Breast epithelium (tissue), 4 donors: Measurements from ENCODE around the gene ASNSD1. TPM values are rescaled to one million over a fixed set of nuclear protein-coding genes. Genes with fewer than 3 reads are reported as not detected.

Source experiments
- DNase-seq, 2 donors: peaks; one replicate each; pipeline ENCODE4 v3.0.0-alpha.2; 2019; ENCODE audit warnings: low spot score in 2 of 2
- H3K27ac ChIP-seq, 2 donors: fragments of 200-600 bp; sonication (generic) in 1 of 2; one replicate each; pipeline ENCODE4 v1.5.1; 2016 to 2019; ENCODE audit warnings: mild to moderate bottlenecking in 1 of 2
- H3K27me3 ChIP-seq, 2 donors: fragments of 200-600 bp; sonication (generic) in 1 of 2; one replicate each; pipeline versions ENCODE4 v1.5.1 to v1.6.0; 2017 to 2019; ENCODE audit warnings: control low read depth in 1 of 2, mild to moderate bottlenecking in 1 of 2
- H3K36me3 ChIP-seq: fragments of 200-600 bp; one replicate; pipeline ENCODE4 v1.5.1; 2019
- H3K4me1 ChIP-seq, 2 donors: fragments of 200-600 bp; sonication (generic); one replicate each; pipeline ENCODE4 v1.5.1; 2016 to 2019; ENCODE audit warnings: control low read depth in 1 of 2
- H3K4me3 ChIP-seq, 3 donors: fragments of 200-600 bp; sonication (generic); 1 replicate in 2 of 3; 2 replicates in 1 of 3; pipeline ENCODE4 v1.5.1; 2016 to 2019; ENCODE audit warnings: mild to moderate bottlenecking in 3 of 3, moderate library complexity in 2 of 3
- H3K9me3 ChIP-seq, 2 donors: fragments of 200-600 bp; sonication (generic) in 1 of 2; one replicate each; pipeline ENCODE4 v1.5.1; 2016 to 2019; ENCODE audit warnings: control low read depth in 1 of 2
- CTCF ChIP-seq, 3 donors: fragments of 450-650 bp; IDR thresholded peaks; one replicate each; pipeline ENCODE4 v1.5.1; 2016 to 2017; ENCODE audit warnings: antibody characterized with exemption in 3 of 3, mild to moderate bottlenecking in 3 of 3, moderate library complexity in 3 of 3
- POLR2A ChIP-seq: fragments of 450-650 bp; IDR thresholded peaks from one replicate; pipeline ENCODE4 v1.6.1; 2016; ENCODE audit warnings: antibody characterized with exemption, mild to moderate bottlenecking, moderate library complexity
- POLR2AphosphoS5 ChIP-seq, 3 donors: sonication (generic); formaldehyde crosslinking; IDR thresholded peaks; one replicate each; pipeline ENCODE4 v1.6.1; 2017; ENCODE audit warnings: antibody characterized with exemption in 3 of 3
- intact Hi-C: fragments of 100-400 bp; cut with DNase I; formaldehyde crosslinking; loops from one replicate; pipeline ENCODE4 v1.15.1; 2023; ENCODE audit warnings: low total_unique reads
- total RNA-seq, 3 donors: library from RNA; depleted of rRNA; stranded (reverse); fragments of >200 nt; gene quantifications; one replicate each; pipeline ENCODE4 v1.1.0, GENCODE V29; 2016

ASNSD1 gene
- total RNA-seq, 3 donors from 2014 or later, result 48.0 to 65.6 (median 54.7) TPM

DNA sequence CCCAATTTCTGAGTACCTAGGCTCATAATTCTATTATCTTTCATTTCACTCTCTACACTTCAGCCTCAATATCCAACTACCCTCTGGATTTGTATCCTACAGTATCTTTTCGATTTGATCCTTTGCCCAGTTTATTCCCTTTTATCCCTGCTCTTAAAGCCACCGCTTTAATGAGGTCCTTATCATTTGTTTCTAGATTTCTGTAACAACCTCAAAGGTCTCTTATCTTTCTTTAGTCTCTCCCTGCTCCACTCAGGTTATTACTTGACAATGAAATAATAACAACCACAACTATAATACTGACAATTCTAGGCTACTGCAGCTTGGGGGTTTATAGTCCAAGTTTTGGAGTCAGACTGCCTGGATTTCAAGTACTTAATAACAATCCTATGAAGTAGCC is 25.9 kb upstream of the ASNSD1 start:
- Histone ChIP-seq H3K27ac (no peak overlapping the region), H3K4me1 (no peaks in the 10 kb centered on the region), H3K9me3 (no peaks in the 10 kb centered on the region), H3K4me3 (no peak overlapping the region), H3K36me3 (no peaks in the 10 kb centered on the region), H3K27me3 (no peaks in the 10 kb centered on the region)
- intact Hi-C loops, result no loop called here
- TF ChIP-seq CTCF (IDR thresholded peaks at IDR 0.05), result no peak
- no peak for TF ChIP-seq POLR2A
- TF ChIP-seq POLR2AphosphoS5 (IDR thresholded peaks at IDR 0.05), result no peak
- no peak for DNase-seq

GRCh38 chr2:189638301-189639006 is 22.8 kb upstream of the ASNSD1 start:
- H3K27ac ChIP-seq, result no peak overlapping the region
- intact Hi-C loops, result no loop called here
- no peaks in the 10 kb centered on the region for H3K27me3 ChIP-seq
- no peak for DNase-seq
- TF ChIP-seq POLR2A (no peak), CTCF (IDR thresholded peaks at IDR 0.05) (no peak), POLR2AphosphoS5 (IDR thresholded peaks at IDR 0.05) (no peak)
- H3K4me3 ChIP-seq, result no peak overlapping the region
- H3K9me3 ChIP-seq, result no peaks in the 10 kb centered on the region
- H3K36me3 ChIP-seq, result no peaks in the 10 kb centered on the region
- no peaks in the 10 kb centered on the region for H3K4me1 ChIP-seq

DNA sequence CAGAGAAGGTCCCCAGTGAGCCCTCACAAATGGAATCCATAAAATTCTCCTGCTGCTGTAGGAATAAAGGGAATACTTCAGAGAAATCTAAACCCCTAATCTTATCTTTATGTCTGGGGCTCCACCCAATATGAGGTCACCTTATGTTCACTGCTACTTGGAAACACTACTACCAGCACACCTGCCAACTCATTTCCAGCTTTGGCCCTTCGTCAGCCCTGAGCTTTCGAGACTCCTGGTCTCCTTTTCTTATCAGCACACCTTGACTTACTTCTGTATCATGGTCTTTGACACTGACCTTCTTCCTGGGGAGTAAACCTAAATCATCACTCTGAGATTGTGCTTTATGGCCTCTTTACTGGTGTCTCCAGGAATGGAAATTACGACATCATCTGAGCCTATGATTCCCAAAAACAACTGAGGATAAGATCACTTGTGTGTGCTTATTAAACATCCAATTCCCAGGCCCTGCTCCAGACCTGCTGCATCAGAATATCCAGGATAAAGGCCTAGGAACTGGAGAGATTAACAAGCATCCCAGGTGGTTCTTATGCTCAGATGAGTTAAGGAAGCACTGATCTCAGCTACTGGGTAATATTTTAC is 22.2 kb upstream of the ASNSD1 start:
- Histone ChIP-seq H3K4me3 (no peak overlapping the region), H3K27ac (no peak overlapping the region), H3K9me3 (no peaks in the 10 kb centered on the region), H3K4me1 (no peaks in the 10 kb centered on the region), H3K27me3 (no peaks in the 10 kb centered on the region), H3K36me3 (no peaks in the 10 kb centered on the region)
- no peak for DNase-seq
- no peak for TF ChIP-seq POLR2AphosphoS5 (IDR thresholded peaks at IDR 0.05)
- no peak for TF ChIP-seq CTCF (IDR thresholded peaks at IDR 0.05)
- TF ChIP-seq POLR2A, result no peak
- intact Hi-C loops, result no loop called here

- TF ChIP-seq POLR2A, result no peak
- TF ChIP-seq POLR2AphosphoS5 (IDR thresholded peaks at IDR 0.05), result no peak
- TF ChIP-seq CTCF (IDR thresholded peaks at IDR 0.05), result no peak
- Histone ChIP-seq H3K4me3 (no peak overlapping the region), H3K9me3 (no peaks in the 10 kb centered on the region), H3K27ac (no peak overlapping the region), H3K27me3 (no peaks in the 10 kb centered on the region), H3K4me1 (no peaks in the 10 kb centered on the region), H3K36me3 (no peaks in the 10 kb centered on the region)
- intact Hi-C loops, result no loop called here
- DNase-seq, result no peak
Observed at GRCh38 chr2:189641002-189641401, 20.3 kb upstream of the ASNSD1 start.

DNA sequence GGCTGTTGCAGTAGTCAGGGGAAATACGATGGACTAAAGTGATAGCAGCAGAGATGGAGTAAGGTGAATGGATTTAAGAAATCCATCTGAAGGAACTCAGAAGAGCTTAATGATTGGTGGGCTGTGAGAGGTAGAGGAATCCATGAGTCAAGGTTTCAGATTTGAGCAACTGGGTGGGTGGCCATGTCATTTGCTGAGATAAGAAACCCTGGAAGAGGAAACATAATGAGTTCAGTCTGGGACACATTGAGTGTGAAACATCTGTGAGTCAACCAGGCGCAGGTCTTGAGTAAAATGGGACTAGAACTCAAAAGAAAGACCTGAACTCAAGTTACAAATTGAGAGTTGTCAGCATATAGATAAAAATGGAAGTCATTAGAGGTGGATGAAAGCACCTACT is 19.7 kb upstream of the ASNSD1 start:
- no peak for TF ChIP-seq CTCF (IDR thresholded peaks at IDR 0.05)
- no peak for TF ChIP-seq POLR2A
- TF ChIP-seq POLR2AphosphoS5 (IDR thresholded peaks at IDR 0.05), result no peak
- no peak overlapping the region for H3K4me3 ChIP-seq
- H3K4me1 ChIP-seq, result no peaks in the 10 kb centered on the region
- intact Hi-C loops, result no loop called here
- H3K36me3 ChIP-seq, result no peaks in the 10 kb centered on the region
- DNase-seq, result no peak
- no peak overlapping the region for H3K27ac ChIP-seq
- no peaks in the 10 kb centered on the region for H3K27me3 ChIP-seq
- H3K9me3 ChIP-seq, result no peaks in the 10 kb centered on the region
